K562 (cell line): Measurements from ENCODE around the gene NUP62. TPM values are rescaled to one million over a fixed set of nuclear protein-coding genes. Genes with fewer than 3 reads are reported as not detected.
A peak's percentile ranks its signal among the peaks of the same experiment; 100 is the strongest.

Experiments used
- DDX20 ChIP-seq: fragments of 450-650 bp; IDR thresholded peaks from 2 replicates; pipeline ENCODE4 v1.6.1; 2016; ENCODE audit warnings: missing genetic modification characterization, low read depth, mild to moderate bottlenecking, missing compliant biosample characterization, moderate library complexity
- HNRNPLL ChIP-seq: fragments of 200-400 bp; formaldehyde crosslinking; IDR thresholded peaks from 2 replicates; pipeline ENCODE4 v1.6.1; 2017; ENCODE audit warnings: low read length, low read depth, mild to moderate bottlenecking; ENCODE audit not compliant: poor library complexity, severe bottlenecking
- ILK ChIP-seq: fragments of 450-650 bp; IDR thresholded peaks from 2 replicates; pipeline ENCODE4 v1.6.1; 2016; ENCODE audit warnings: missing genetic modification characterization, low read depth, mild to moderate bottlenecking, missing compliant biosample characterization, moderate library complexity, borderline replicate concordance
- NCOR1 ChIP-seq: fragments of 450-650 bp; IDR thresholded peaks from 2 replicates; pipeline ENCODE4 v1.6.1; 2016; ENCODE audit warnings: mild to moderate bottlenecking, moderate library complexity
- PPARD ChIP-seq: fragments of 250-450 bp; sonication (Bioruptor Pico); IDR thresholded peaks from 2 replicates; pipeline ENCODE4 v1.8.0; 2022; ENCODE audit warnings: inconsistent platforms, mild to moderate bottlenecking, moderate library complexity
- RFX5 ChIP-seq: IDR thresholded peaks from 2 replicates; pipeline ENCODE4 v1.6.1; 2011; ENCODE audit warnings: low read depth, mild to moderate bottlenecking, improper control_type of control experiment, low read length
- TOE1 ChIP-seq, 2 experiments: fragments of 450-650 bp in 1 of 2; sonication (generic) in 1 of 2; formaldehyde crosslinking in 1 of 2; IDR thresholded peaks; 2 replicates each; pipeline versions ENCODE4 v1.7.1 to v1.8.0; 2016 to 2022; ENCODE audit warnings: borderline replicate concordance in 2 of 2, mild to moderate bottlenecking in 2 of 2, antibody characterized with exemption in 1 of 2, inconsistent platforms in 1 of 2, low read depth in 1 of 2, missing genetic modification reagents in 1 of 2, moderate library complexity in 1 of 2
- ZNF12 ChIP-seq: sonication (generic); formaldehyde crosslinking; IDR thresholded peaks from 2 replicates; pipeline ENCODE4 v1.4.0; 2020; ENCODE audit warnings: mild to moderate bottlenecking, missing genetic modification reagents
- ZNF212 ChIP-seq: fragments of 450-650 bp; formaldehyde crosslinking; IDR thresholded peaks from 2 replicates; pipeline ENCODE4 v1.4.0; 2020; ENCODE audit warnings: mild to moderate bottlenecking
- ZNF395 ChIP-seq: fragments of 200-800 bp; sonication (Bioruptor generic); IDR thresholded peaks from 2 replicates; pipeline ENCODE4 v1.6.1; 2017; ENCODE audit warnings: missing genetic modification characterization, missing compliant biosample characterization
- polyA plus RNA-seq, 8 experiments: library from polyadenylated mRNA; depleted of rRNA in 4 of 8; stranded (reverse) in 5 of 8; unstranded in 3 of 8; fragments of >200 nt; fragmentation: Nextera tagmentation in 2 of 8; fragmentation: Illumina TruSeq in 1 of 8; extraction: Ambion mirVana in 2 of 8; extraction: Trizol in 1 of 8; gene quantifications; 2 replicates each; pipeline versions ENCODE4 v1.2.1 to v1.2.3, GENCODE V29; 2011 to 2014; ENCODE audit warnings: inconsistent platforms in 1 of 8, missing spikeins in 1 of 8
- total RNA-seq, 7 experiments: library from RNA; depleted of rRNA in 6 of 7; stranded (reverse); fragments of >200 nt in 6 of 7; fragmentation: Illumina TruSeq in 2 of 7; extraction: Trizol in 2 of 7; gene quantifications; 2 replicates each; pipeline versions ENCODE4 v1.2.1 to v1.2.3, GENCODE V29; 2011 to 2021; ENCODE audit warnings: low replicate concordance in 1 of 7
- TF ChIP-seq, protein P1 (sequence below): fragments of 450-650 bp; IDR thresholded peaks from 2 replicates; pipeline ENCODE4 v1.6.1; 2016; ENCODE audit warnings: missing biosample characterization, missing genetic modification characterization
- TF ChIP-seq, protein P2 (sequence below): fragments of 450-650 bp; IDR thresholded peaks from 2 replicates; pipeline ENCODE4 v1.6.1; 2016; ENCODE audit warnings: mild to moderate bottlenecking, moderate library complexity

Gene NUP62
- total and polyA plus RNA-seq, 9 of the 15 experiments (the other 6 are each of a cell fraction or from before 2014, with no cell fraction given) = 16.9 to 109 (median 66.0) TPM

DNA sequence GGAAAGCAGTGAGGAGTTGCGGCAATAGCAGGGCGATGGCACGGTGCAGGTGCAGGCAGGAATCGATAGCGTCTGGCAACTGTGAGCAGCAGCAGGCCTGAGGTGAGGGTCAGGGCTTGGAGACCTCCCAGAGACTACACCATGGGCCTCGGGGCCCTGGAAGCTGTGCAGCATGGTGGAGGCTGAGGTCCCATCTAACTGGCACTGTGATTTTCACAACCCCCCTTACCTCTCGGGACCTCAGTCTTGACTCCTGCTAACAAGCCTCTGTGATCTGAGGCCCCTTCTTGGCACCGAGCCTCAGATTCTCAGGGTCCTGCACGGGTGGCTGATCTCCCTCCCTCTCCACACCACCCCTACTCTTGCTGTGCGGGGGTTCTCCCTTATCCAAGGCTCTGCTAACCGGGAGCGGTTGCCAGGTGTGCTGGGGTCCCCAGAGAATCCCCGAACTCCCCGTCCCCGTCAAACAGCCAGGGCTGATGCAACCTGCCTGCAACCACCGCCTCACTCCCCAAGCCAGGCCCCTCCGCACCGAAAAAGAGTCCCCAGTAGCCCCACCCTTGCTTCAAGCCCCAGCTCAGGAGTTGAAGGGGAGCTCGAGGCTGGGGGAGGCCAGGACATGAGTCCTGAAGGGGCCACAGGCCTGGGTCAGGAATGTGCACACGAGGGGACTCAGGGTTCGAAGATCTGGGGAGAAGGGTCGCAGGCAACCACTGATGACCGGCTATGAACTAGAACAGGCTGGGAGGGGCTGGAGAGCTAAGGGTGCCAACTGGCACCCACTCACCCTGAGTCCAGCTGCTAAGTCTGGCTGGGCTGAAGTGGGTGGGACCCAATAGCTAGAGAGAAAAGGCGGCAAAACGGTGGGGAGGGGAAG is 5.1 kb downstream of the NUP62 start (continued):
- TF ChIP-seq ILK (tag) = no peak
- peak; percentile 70 for TF ChIP-seq ZNF395
- TF ChIP-seq DDX20 (tag) = no peak; the same call in 1 of the 2 replicates
- no peak; the same call in 1 of the 2 replicates for TF ChIP-seq TOE1 (IDR thresholded peaks at IDR 0.05; ENCODE audit: borderline replicate concordance)
- TF ChIP-seq TOE1 (CRISPR knock-in tag; IDR thresholded peaks at IDR 0.05; ENCODE audit: borderline replicate concordance, low read depth) = no peak
- no peak for TF ChIP-seq PPARD (CRISPR knock-in tag)
- TF ChIP-seq RFX5 = no peak
- TF ChIP-seq, protein P1, sequence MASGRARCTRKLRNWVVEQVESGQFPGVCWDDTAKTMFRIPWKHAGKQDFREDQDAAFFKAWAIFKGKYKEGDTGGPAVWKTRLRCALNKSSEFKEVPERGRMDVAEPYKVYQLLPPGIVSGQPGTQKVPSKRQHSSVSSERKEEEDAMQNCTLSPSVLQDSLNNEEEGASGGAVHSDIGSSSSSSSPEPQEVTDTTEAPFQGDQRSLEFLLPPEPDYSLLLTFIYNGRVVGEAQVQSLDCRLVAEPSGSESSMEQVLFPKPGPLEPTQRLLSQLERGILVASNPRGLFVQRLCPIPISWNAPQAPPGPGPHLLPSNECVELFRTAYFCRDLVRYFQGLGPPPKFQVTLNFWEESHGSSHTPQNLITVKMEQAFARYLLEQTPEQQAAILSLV (tag) = peak; percentile 94
- no peak for TF ChIP-seq NCOR1
- TF ChIP-seq ZNF12 (CRISPR knock-in tag) = no peak
- no peak for TF ChIP-seq ZNF212 (CRISPR knock-in tag)
- no peak for TF ChIP-seq HNRNPLL
- TF ChIP-seq, protein P2, sequence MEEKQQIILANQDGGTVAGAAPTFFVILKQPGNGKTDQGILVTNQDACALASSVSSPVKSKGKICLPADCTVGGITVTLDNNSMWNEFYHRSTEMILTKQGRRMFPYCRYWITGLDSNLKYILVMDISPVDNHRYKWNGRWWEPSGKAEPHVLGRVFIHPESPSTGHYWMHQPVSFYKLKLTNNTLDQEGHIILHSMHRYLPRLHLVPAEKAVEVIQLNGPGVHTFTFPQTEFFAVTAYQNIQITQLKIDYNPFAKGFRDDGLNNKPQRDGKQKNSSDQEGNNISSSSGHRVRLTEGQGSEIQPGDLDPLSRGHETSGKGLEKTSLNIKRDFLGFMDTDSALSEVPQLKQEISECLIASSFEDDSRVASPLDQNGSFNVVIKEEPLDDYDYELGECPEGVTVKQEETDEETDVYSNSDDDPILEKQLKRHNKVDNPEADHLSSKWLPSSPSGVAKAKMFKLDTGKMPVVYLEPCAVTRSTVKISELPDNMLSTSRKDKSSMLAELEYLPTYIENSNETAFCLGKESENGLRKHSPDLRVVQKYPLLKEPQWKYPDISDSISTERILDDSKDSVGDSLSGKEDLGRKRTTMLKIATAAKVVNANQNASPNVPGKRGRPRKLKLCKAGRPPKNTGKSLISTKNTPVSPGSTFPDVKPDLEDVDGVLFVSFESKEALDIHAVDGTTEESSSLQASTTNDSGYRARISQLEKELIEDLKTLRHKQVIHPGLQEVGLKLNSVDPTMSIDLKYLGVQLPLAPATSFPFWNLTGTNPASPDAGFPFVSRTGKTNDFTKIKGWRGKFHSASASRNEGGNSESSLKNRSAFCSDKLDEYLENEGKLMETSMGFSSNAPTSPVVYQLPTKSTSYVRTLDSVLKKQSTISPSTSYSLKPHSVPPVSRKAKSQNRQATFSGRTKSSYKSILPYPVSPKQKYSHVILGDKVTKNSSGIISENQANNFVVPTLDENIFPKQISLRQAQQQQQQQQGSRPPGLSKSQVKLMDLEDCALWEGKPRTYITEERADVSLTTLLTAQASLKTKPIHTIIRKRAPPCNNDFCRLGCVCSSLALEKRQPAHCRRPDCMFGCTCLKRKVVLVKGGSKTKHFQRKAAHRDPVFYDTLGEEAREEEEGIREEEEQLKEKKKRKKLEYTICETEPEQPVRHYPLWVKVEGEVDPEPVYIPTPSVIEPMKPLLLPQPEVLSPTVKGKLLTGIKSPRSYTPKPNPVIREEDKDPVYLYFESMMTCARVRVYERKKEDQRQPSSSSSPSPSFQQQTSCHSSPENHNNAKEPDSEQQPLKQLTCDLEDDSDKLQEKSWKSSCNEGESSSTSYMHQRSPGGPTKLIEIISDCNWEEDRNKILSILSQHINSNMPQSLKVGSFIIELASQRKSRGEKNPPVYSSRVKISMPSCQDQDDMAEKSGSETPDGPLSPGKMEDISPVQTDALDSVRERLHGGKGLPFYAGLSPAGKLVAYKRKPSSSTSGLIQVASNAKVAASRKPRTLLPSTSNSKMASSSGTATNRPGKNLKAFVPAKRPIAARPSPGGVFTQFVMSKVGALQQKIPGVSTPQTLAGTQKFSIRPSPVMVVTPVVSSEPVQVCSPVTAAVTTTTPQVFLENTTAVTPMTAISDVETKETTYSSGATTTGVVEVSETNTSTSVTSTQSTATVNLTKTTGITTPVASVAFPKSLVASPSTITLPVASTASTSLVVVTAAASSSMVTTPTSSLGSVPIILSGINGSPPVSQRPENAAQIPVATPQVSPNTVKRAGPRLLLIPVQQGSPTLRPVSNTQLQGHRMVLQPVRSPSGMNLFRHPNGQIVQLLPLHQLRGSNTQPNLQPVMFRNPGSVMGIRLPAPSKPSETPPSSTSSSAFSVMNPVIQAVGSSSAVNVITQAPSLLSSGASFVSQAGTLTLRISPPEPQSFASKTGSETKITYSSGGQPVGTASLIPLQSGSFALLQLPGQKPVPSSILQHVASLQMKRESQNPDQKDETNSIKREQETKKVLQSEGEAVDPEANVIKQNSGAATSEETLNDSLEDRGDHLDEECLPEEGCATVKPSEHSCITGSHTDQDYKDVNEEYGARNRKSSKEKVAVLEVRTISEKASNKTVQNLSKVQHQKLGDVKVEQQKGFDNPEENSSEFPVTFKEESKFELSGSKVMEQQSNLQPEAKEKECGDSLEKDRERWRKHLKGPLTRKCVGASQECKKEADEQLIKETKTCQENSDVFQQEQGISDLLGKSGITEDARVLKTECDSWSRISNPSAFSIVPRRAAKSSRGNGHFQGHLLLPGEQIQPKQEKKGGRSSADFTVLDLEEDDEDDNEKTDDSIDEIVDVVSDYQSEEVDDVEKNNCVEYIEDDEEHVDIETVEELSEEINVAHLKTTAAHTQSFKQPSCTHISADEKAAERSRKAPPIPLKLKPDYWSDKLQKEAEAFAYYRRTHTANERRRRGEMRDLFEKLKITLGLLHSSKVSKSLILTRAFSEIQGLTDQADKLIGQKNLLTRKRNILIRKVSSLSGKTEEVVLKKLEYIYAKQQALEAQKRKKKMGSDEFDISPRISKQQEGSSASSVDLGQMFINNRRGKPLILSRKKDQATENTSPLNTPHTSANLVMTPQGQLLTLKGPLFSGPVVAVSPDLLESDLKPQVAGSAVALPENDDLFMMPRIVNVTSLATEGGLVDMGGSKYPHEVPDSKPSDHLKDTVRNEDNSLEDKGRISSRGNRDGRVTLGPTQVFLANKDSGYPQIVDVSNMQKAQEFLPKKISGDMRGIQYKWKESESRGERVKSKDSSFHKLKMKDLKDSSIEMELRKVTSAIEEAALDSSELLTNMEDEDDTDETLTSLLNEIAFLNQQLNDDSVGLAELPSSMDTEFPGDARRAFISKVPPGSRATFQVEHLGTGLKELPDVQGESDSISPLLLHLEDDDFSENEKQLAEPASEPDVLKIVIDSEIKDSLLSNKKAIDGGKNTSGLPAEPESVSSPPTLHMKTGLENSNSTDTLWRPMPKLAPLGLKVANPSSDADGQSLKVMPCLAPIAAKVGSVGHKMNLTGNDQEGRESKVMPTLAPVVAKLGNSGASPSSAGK = 0 out of 2 replicates have a peak, but pooled peaks have one; percentile 13
